Loucy (cell line): ENCODE measurements around the gene SEMA4C.

ENCODE experiments used
- H2AFZ ChIP-seq: fragments of 200-600 bp; sonication (generic); 2 replicates; pipeline ENCODE4 v1.6.0; 2016; ENCODE audit warnings: antibody characterized with exemption, mild to moderate bottlenecking, low read length, moderate library complexity
- H3F3A ChIP-seq: fragments of 200-600 bp; 2 replicates; pipeline ENCODE4 v1.6.0; 2016; ENCODE audit warnings: antibody characterized with exemption, low read depth, mild to moderate bottlenecking
- H3K27me3 ChIP-seq: fragments of 200-600 bp; sonication (generic); 2 replicates; pipeline ENCODE4 v1.6.1; 2014; ENCODE audit warnings: low read length, mild to moderate bottlenecking; ENCODE audit not compliant: insufficient read depth, poor library complexity, severe bottlenecking
- H3K36me3 ChIP-seq: fragments of 200-600 bp; sonication (generic); 2 replicates; pipeline ENCODE4 v1.6.1; 2016; ENCODE audit warnings: low read length; ENCODE audit not compliant: insufficient read depth
- H3K4me1 ChIP-seq: fragments of 200-600 bp; sonication (generic); 2 replicates; pipeline ENCODE4 v1.5.1; 2014; ENCODE audit warnings: low read length, mild to moderate bottlenecking; ENCODE audit not compliant: insufficient read depth, poor library complexity, severe bottlenecking
- H3K4me2 ChIP-seq: fragments of 200-600 bp; sonication (generic); 2 replicates; pipeline ENCODE4 v1.6.0; 2014; ENCODE audit warnings: antibody characterized with exemption, low read length, low read depth, mild to moderate bottlenecking; ENCODE audit not compliant: poor library complexity, severe bottlenecking
- H3K4me3 ChIP-seq: fragments of 200-600 bp; sonication (generic); 2 replicates; pipeline ENCODE4 v1.5.1; 2014; ENCODE audit warnings: low read length, mild to moderate bottlenecking, mixed read lengths; ENCODE audit not compliant: poor library complexity, severe bottlenecking
- H3K79me2 ChIP-seq: fragments of 200-600 bp; sonication (generic); 2 replicates; pipeline ENCODE4 v1.6.1; 2014; ENCODE audit warnings: low read length; ENCODE audit not compliant: insufficient read depth
- H3K9ac ChIP-seq: fragments of 200-600 bp; sonication (generic); 2 replicates; pipeline ENCODE4 v1.6.0; 2014; ENCODE audit warnings: mild to moderate bottlenecking, low read depth, low read length, moderate library complexity; ENCODE audit not compliant: poor library complexity, severe bottlenecking
- H3K9me2 ChIP-seq: fragments of 200-600 bp; sonication (generic); replicated peaks from 2 replicates; pipeline ENCODE4 v1.6.1; 2016; ENCODE audit warnings: low read depth, low read length, mixed read lengths
- H3K9me3 ChIP-seq: fragments of 200-600 bp; sonication (generic); 2 replicates; pipeline ENCODE4 v1.6.1; 2014; ENCODE audit warnings: mild to moderate bottlenecking, antibody characterized with exemption, low read length, low read depth; ENCODE audit not compliant: insufficient read depth
- H4K20me1 ChIP-seq: fragments of 200-600 bp; sonication (generic); 2 replicates; pipeline ENCODE4 v1.6.0; 2014; ENCODE audit warnings: antibody characterized with exemption, low read length, mild to moderate bottlenecking; ENCODE audit not compliant: insufficient read depth, poor library complexity, severe bottlenecking
- EZH2phosphoT487 ChIP-seq: fragments of 200-600 bp; IDR thresholded peaks from 2 replicates; pipeline ENCODE4 v1.6.1; 2018; ENCODE audit warnings: antibody characterized with exemption, mild to moderate bottlenecking, moderate library complexity, borderline replicate concordance
- TF ChIP-seq, protein P1 (sequence below): fragments of 200-600 bp; sonication (generic); conservative IDR thresholded peaks from 2 replicates; pipeline ENCODE4 v1.5.1; 2014; ENCODE audit warnings: mild to moderate bottlenecking, antibody characterized with exemption, low read length

The SEMA4C gene

DNA sequence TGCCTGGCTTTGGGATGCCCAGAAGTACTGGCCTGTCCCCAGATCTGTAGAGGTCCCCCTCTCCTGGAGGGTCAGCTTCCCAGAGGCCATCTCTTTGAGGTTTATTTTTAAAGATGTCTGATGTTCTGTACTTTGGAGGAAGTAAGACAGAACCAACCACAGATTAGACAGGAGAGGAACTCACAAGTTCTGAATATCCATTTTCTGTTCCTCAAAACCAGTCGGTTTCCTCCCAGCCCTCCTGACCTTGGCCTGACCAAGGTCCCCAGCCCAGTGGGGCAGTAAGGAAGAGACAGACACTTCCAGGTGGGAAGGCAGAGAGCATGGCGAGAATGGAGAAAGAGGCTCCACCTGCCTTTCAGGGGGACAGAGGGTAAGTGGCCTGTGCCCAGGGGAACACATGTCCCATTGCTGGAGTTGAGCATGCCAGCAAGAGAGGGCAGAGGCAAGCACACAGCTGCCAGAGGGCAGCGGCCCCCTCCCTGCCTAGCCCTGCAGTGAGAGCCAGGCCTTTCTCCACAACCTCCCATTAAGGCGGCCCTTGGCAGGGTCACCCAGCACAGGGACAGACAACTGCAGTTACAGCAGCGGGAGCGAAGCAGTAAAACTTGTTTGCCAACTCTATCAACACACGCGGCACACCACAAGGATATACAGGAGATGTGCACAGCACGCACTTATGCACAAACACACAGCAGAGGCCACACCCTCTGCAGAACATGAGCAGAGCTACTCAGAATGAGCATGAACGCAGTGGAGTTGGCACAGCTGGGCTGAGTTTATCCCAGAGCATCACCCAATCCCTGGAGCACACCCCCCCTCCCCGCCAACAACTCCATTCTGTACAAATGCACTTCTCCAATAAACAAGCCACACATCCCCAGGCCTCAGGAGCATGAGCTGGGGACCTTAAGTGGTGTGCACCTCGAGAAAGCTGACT, 18.5 kb upstream of the SEMA4C start:
- peaks cover 11% of the 10 kb centered on the region for H3K4me1 ChIP-seq
- H3K9ac ChIP-seq, result no peak overlapping the region
- 0 out of 2 replicates have a peak overlapping the region, but pooled peaks have one; percentile 43 for H2AFZ ChIP-seq
- H4K20me1 ChIP-seq, result no peaks in the 10 kb centered on the region
- H3K9me2 ChIP-seq, result no peaks in the 10 kb centered on the region
- no peaks in the 10 kb centered on the region for H3K79me2 ChIP-seq
- no peak overlapping the region for H3K4me2 ChIP-seq
- no peaks in the 10 kb centered on the region for H3K36me3 ChIP-seq
- no peak overlapping the region for H3K4me3 ChIP-seq
- H3K27me3 ChIP-seq, result no peaks in the 10 kb centered on the region
- TF ChIP-seq EZH2phosphoT487, result no peak
- TF ChIP-seq, protein P1, sequence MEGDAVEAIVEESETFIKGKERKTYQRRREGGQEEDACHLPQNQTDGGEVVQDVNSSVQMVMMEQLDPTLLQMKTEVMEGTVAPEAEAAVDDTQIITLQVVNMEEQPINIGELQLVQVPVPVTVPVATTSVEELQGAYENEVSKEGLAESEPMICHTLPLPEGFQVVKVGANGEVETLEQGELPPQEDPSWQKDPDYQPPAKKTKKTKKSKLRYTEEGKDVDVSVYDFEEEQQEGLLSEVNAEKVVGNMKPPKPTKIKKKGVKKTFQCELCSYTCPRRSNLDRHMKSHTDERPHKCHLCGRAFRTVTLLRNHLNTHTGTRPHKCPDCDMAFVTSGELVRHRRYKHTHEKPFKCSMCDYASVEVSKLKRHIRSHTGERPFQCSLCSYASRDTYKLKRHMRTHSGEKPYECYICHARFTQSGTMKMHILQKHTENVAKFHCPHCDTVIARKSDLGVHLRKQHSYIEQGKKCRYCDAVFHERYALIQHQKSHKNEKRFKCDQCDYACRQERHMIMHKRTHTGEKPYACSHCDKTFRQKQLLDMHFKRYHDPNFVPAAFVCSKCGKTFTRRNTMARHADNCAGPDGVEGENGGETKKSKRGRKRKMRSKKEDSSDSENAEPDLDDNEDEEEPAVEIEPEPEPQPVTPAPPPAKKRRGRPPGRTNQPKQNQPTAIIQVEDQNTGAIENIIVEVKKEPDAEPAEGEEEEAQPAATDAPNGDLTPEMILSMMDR, result no peak
- no peaks in the 10 kb centered on the region for H3K9me3 ChIP-seq
- no peaks in the 10 kb centered on the region for H3F3A ChIP-seq

DNA sequence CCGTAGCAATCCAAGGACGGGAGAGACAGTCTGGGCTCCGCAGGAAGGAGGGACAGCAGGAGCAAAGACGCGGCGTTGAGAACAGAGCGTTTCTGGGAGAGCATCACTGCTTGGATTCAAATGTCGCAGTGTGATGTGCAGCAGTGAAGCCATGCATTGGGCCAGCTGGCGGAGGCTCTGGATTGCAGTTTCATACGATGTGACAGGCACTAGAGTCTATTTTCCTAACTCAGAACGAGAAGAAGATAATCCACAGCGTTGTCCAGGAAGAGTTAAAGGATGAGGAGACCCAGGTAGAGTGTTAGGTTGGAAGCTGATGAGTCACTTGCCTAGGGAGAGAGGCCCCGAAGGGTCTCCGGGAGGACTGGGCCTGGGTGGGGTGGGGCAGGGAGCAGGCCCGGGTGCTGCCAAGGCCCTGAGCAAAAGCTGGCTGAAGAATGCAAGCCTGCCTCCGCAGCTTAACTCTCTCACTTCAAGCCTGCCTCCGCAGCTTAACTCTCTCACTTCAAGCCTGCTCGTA, 17.7 kb upstream of the SEMA4C start:
- peaks cover 11% of the 10 kb centered on the region for H3K4me1 ChIP-seq
- no peak overlapping the region for H3K9ac ChIP-seq
- H3F3A ChIP-seq, result no peaks in the 10 kb centered on the region
- no peaks in the 10 kb centered on the region for H4K20me1 ChIP-seq
- no peaks in the 10 kb centered on the region for H3K36me3 ChIP-seq
- H3K79me2 ChIP-seq, result no peaks in the 10 kb centered on the region
- H3K9me2 ChIP-seq, result no peaks in the 10 kb centered on the region
- TF ChIP-seq EZH2phosphoT487, result no peak
- TF ChIP-seq, protein P1, result no peak
- no peaks in the 10 kb centered on the region for H3K9me3 ChIP-seq
- no peaks in the 10 kb centered on the region for H3K27me3 ChIP-seq
- 0 out of 2 replicates have a peak overlapping the region, but pooled peaks have one; percentile 43 for H2AFZ ChIP-seq
- H3K4me2 ChIP-seq, result no peak overlapping the region
- no peak overlapping the region for H3K4me3 ChIP-seq

DNA sequence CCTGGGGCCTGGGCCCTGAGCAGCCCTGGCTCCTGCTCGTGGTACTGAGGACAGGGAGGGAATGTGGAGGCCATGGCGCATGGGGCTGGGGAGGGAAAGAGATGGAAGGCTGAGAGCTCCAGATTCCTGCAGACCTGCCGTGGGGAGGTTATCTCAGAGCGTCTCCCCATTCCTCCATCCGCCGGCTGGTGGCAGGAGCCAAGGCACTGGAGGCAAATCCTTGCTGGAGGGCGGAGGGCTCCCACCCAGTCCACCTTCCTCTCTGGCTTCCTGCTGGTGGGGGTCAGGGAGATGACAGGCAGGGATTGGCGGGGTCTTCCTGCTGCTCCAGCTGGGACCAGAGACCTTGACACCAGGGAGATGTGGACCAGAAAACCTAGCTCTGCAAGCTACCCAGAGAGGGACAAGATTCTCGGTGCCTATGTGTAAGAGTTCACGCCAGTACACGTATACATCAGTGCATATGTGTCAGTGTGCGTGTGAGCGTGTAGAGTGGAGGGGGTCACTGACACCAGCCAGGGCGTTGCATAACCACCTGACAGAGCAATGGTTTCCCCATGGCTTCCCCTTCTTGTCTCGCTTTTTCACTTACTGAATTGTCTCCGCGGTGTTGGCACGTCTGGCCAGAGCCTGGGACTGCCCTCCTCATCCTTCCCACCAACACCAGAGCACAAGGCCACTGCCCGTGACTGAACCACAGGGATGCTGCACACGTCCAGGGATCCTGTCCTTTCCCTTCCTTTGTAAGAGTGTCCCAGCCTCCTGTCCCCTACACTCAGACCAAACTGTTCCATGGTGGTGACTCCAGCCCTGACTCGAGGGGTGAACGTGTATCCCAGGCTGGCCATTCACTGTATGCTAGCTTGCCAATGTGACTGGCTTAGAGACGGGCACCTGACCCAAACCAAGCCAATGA, 15.8 kb upstream of the SEMA4C start:
- Histone ChIP-seq H2AFZ (no peak overlapping the region), H3K36me3 (no peaks in the 10 kb centered on the region), H3K9me3 (no peaks in the 10 kb centered on the region), H3K9ac (no peak overlapping the region), H3F3A (no peaks in the 10 kb centered on the region), H3K79me2 (no peaks in the 10 kb centered on the region), H3K9me2 (no peaks in the 10 kb centered on the region), H3K4me3 (no peak overlapping the region), H4K20me1 (no peaks in the 10 kb centered on the region), H3K4me1 (no peaks in the 10 kb centered on the region), H3K27me3 (no peaks in the 10 kb centered on the region), H3K4me2 (no peak overlapping the region)
- TF ChIP-seq, protein P1, result no peak
- no peak for TF ChIP-seq EZH2phosphoT487
